Right cardiac atrium (tissue), 5 donors: Measurements from ENCODE around the gene MRPS26. TPM values are rescaled to one million over a fixed set of nuclear protein-coding genes. Genes with fewer than 3 reads are reported as not detected.
"Not testable (repeated sequence)": the region's sequence is repeated elsewhere in the genome, so short reads cannot be mapped to it uniquely, and the experiment has no call there.

Experiments used
- ATAC-seq, 2 donors: fragments of 200-7000 bp; cut with Tn5 transposase; one replicate each; pipeline versions ENCODE4 v1.8.0 to v1.9.1; 2020; ENCODE audit warnings: moderate library complexity in 2 of 2, mild to moderate bottlenecking in 1 of 2
- DNase-seq, 3 donors: peaks; one replicate each; pipeline ENCODE4 v3.0.0-alpha.2; 2020
- H3K27ac ChIP-seq: one replicate; pipeline ENCODE4 v1.5.1; 2013; ENCODE audit warnings: mild to moderate bottlenecking, low read length, control low read depth, moderate library complexity
- H3K27me3 ChIP-seq: one replicate; pipeline ENCODE4 v1.6.1; 2013; ENCODE audit not compliant: control insufficient read depth, insufficient read depth
- H3K4me1 ChIP-seq: one replicate; pipeline ENCODE4 v1.6.1; 2013; ENCODE audit warnings: low read length; ENCODE audit not compliant: control insufficient read depth, insufficient read depth
- H3K4me3 ChIP-seq: one replicate; pipeline ENCODE4 v1.5.1; 2013; ENCODE audit warnings: low read length, control low read depth
- H3K9me3 ChIP-seq: one replicate; pipeline ENCODE4 v1.6.1; 2013; ENCODE audit warnings: low read length; ENCODE audit not compliant: control insufficient read depth
- WGBS: extraction: QIAGEN DNeasy Blood & Tissue Kit; methylation state at CpG from one replicate; pipeline ENCODE4 v1.1.7; 2013; 5-methylcytosine and 5-hydroxymethylcytosine counted together
- intact Hi-C, 4 donors: fragments of 100-400 bp; cut with DNase I; formaldehyde crosslinking; loops; one replicate each; pipeline versions ENCODE4 v1.11.0 to v1.14.0; 2022 to 2023
- polyA plus RNA-seq: library from polyadenylated mRNA; stranded (reverse); fragments of 200-250 nt; gene quantifications from one replicate; pipeline ENCODE4 v1.2.3, GENCODE V29; 2013
- total RNA-seq, 4 donors: library from RNA; stranded (reverse); fragmentation: NEBNext Ultra II Directional; extraction: Animal tissue kit (Norgen Biotek cat#: 25700); gene quantifications; one replicate each; pipeline ENCODE4 v1.2.1, GENCODE V29; 2021
- donor health status: healthy with polysubstance abuse.
- donor health status: DM: no; HTN: yes; CAD: no.
- donor health status: DM: no; HTN: no; CAD: no.
- donor health status: DM: no; HTN: yes; CAD: no; lungs with severe emphysema.
- donor health status: DM: yes; HTN: yes; CAD: no.

Gene MRPS26
- total and polyA plus RNA-seq, 5 donors = 31.5 to 69.9 (median 46.7) TPM

- Histone ChIP-seq H3K4me3 (no peak overlapping the region), H3K9me3 (no peaks in the 10 kb centered on the region), H3K27ac (peak overlapping the region; percentile 66), H3K27me3 (no peaks in the 10 kb centered on the region), H3K4me1 (peaks cover 2% of the 10 kb centered on the region)
- WGBS = 67% methylated on average over 5 of the region's 5 CpGs
- intact Hi-C loops = no loop called here
- peak; percentile 8 to 50 for ATAC-seq
- peak; percentile 74 to 92 (median 91) for DNase-seq
Measured at GRCh38 chr20:3042625-3043024, 3.2 kb upstream of the MRPS26 start.

GRCh38 chr20:3043322-3043721, 2.5 kb upstream of the MRPS26 start, which contains the start of gene GNRH2:
Gene GNRH2, plus strand, starts transcription at chr20:3043622. Its CDS starts 793 bp downstream, at chr20:3044415.
- intact Hi-C loops = no loop called here
- WGBS = 78% methylated on average over 3 of the region's 3 CpGs
- peak within 1 kb of the TSS; percentile 66 for H3K27ac ChIP-seq

GRCh38 chr20:3044336-3044965, 1.4 kb upstream of the MRPS26 start:
- DNase-seq (peak in 2 of 3 donors; percentile 57 to 67), ATAC-seq (no peak)
- peaks cover 2% of the 10 kb centered on the region for H3K4me1 ChIP-seq
- WGBS = 94% methylated on average over 8 of the region's 8 CpGs
- intact Hi-C loops = no loop called here
- no peaks in the 10 kb centered on the region for H3K27me3 ChIP-seq
- H3K9me3 ChIP-seq = no peaks in the 10 kb centered on the region
- peak overlapping the region; percentile 74 for H3K27ac ChIP-seq
- no peak overlapping the region for H3K4me3 ChIP-seq

More at GRCh38 chr20:3043322-3043721, 2.5 kb upstream of the MRPS26 start, which contains the start of gene GNRH2:
- no peaks in the 10 kb centered on the region for H3K9me3 ChIP-seq
- H3K27me3 ChIP-seq = no peaks in the 10 kb centered on the region
- H3K4me3 ChIP-seq = no peak within 1 kb of the TSS
- H3K4me1 ChIP-seq = peaks cover 2% of the 10 kb centered on the region
- ATAC-seq (no peak), DNase-seq (no peak)

GRCh38 chr20:3045042-3045815, 623 bp upstream of the MRPS26 start:
- intact Hi-C loops = no loop called here
- H3K27me3 ChIP-seq = no peaks in the 10 kb centered on the region
- peak overlapping the region; percentile 71 for H3K4me3 ChIP-seq
- peaks cover 2% of the 10 kb centered on the region for H3K4me1 ChIP-seq
- H3K9me3 ChIP-seq = no peaks in the 10 kb centered on the region
- peak; percentile 78 to 80 for ATAC-seq
- H3K27ac ChIP-seq = peak overlapping the region; percentile 74
- peak in 1 of 3 donors; percentile 87 for DNase-seq
- 3% methylated on average over 24 of the region's 24 CpGs for WGBS

- Histone ChIP-seq H3K9me3 (no peaks in the 10 kb centered on the region), H3K4me1 (peaks cover 2% of the 10 kb centered on the region), H3K4me3 (peak overlapping the region; percentile 71), H3K27ac (no peak overlapping the region), H3K27me3 (no peaks in the 10 kb centered on the region)
- intact Hi-C loops = no loop called here
- DNase-seq (peak in 1 of 3 donors; percentile 68), ATAC-seq (no peak)
- 43% methylated on average over 39 of the region's 39 CpGs for WGBS
Measured at GRCh38 chr20:3046677-3047462, 1.0 kb downstream of the MRPS26 start.

- Histone ChIP-seq H3K4me1 (peaks cover 2% of the 10 kb centered on the region), H3K27me3 (no peaks in the 10 kb centered on the region), H3K27ac (no peak overlapping the region), H3K9me3 (no peaks in the 10 kb centered on the region), H3K4me3 (no peak overlapping the region)
- 82% methylated on average over 14 of the region's 14 CpGs for WGBS
- DNase-seq (peak in 2 of 3 donors; percentile 26 to 61), ATAC-seq (no peak)
- intact Hi-C loops = no loop called here
Measured at GRCh38 chr20:3047486-3048419, 1.9 kb downstream of the MRPS26 start.

- no peaks in the 10 kb centered on the region for H3K9me3 ChIP-seq
- WGBS = 71% methylated on average over 7 of the region's 7 CpGs
- H3K4me1 ChIP-seq = no peaks in the 10 kb centered on the region
- ATAC-seq (no peak), DNase-seq (no peak)
- intact Hi-C loops = loop anchor here (5.0 to 10.0 kb wide), 5 partner anchors 61 to 273 kb away; no protein-coding TSS in a partner anchor
- H3K27me3 ChIP-seq = no peaks in the 10 kb centered on the region
- no peak overlapping the region for H3K27ac ChIP-seq
- no peak overlapping the region for H3K4me3 ChIP-seq
Measured at GRCh38 chr20:3051385-3052019, 5.7 kb downstream of the MRPS26 start.

- Histone ChIP-seq H3K9me3 (no peaks in the 10 kb centered on the region), H3K4me3 (no peak overlapping the region), H3K27ac (no peak overlapping the region), H3K27me3 (no peaks in the 10 kb centered on the region), H3K4me1 (no peaks in the 10 kb centered on the region)
- WGBS = 95% methylated on average over 3 of the region's 3 CpGs
- no peak for ATAC-seq
- no peak for DNase-seq
- intact Hi-C loops = loop anchor here (10.0 kb wide), 3 partner anchors 55 to 265 kb away; no protein-coding TSS in a partner anchor
Measured at GRCh38 chr20:3059489-3059888, 13.6 kb downstream of the MRPS26 start.

- H3K9me3 ChIP-seq, DNase-seq, intact Hi-C loops, H3K4me3 ChIP-seq, H3K27me3 ChIP-seq, H3K27ac ChIP-seq, ATAC-seq, H3K4me1 ChIP-seq: not testable (repeated sequence)
- WGBS = 83% methylated on average over 6 of the region's 6 CpGs
Measured at GRCh38 chr20:3064119-3064518, 18.3 kb downstream of the MRPS26 start.
